NOMO-1 treated with DMSO at 0.1 percent for 48 hours (cell line): Measurements from ENCODE around the gene CAMTA1.
A peak's percentile ranks its signal among the peaks of the same experiment; 100 is the strongest.

Experiments used
- DNase-seq: peaks from one replicate; lab custom pipeline; 2025; ENCODE audit not compliant: unreplicated experiment; lab: John Stamatoyannopoulos, UW

CAMTA1 gene

GRCh38 chr1:7795406-7795805 lies 1010.2 kb downstream of the CAMTA1 start:
- DNase-seq, result no peak

GRCh38 chr1:7805460-7805859 lies 1020.2 kb downstream of the CAMTA1 start:
- DNase-seq, result no peak

- peak; percentile 38 for DNase-seq
Measured at GRCh38 chr1:7808253-7808844, 1023.1 kb downstream of the CAMTA1 start.

GRCh38 chr1:7809742-7810141 lies 1024.5 kb downstream of the CAMTA1 start:
- no peak for DNase-seq

GRCh38 chr1:7810395-7810794 lies 1025.1 kb downstream of the CAMTA1 start:
- DNase-seq, result no peak

GRCh38 chr1:7811476-7811875 lies 1026.2 kb downstream of the CAMTA1 start:
- DNase-seq, result no peak

GRCh38 chr1:7813677-7814373 lies 1028.6 kb downstream of the CAMTA1 start:
- DNase-seq, result no peak
